NB4 (cell line): ENCODE measurements around the gene MAPK11.

ENCODE experiments used
- MYC ChIP-seq: IDR thresholded peaks from 2 replicates; pipeline ENCODE4 v1.6.1; 2011; ENCODE audit warnings: low read depth, low read length
- POLR2A ChIP-seq: IDR thresholded peaks from 2 replicates; pipeline ENCODE4 v1.6.1; 2011; ENCODE audit warnings: mild to moderate bottlenecking; ENCODE audit not compliant: insufficient read length; ENCODE audit errors: extremely low read depth
- TF ChIP-seq, protein P1 (sequence below): IDR thresholded peaks from one replicate; pipeline ENCODE4 v1.5.1; 2012; ENCODE audit warnings: low read depth, low read length
- TF ChIP-seq, protein P2 (sequence below): IDR thresholded peaks from 2 replicates; pipeline ENCODE4 v1.6.1; 2011; ENCODE audit warnings: low read depth, low read length

DNA sequence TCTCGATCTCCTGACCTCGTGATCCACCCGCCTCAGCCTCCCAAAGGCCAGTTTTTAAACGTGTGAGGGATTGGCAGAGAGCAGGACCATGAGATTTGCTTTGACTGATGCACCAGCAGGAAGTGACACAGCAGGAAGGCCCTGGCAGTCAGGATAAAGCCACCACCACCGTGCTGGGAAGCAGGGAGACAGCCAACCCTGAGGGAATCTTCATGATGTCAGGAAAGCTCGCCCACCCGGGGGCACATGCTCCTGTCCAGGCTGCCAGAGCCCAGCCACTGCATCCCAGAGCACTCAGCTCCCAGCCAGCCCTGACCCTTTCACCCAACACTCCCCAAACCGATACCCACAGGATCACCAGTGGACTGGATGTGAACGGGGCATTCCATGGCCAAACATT, 31.4 kb downstream of the MAPK11 start:
- TF ChIP-seq, protein P1, sequence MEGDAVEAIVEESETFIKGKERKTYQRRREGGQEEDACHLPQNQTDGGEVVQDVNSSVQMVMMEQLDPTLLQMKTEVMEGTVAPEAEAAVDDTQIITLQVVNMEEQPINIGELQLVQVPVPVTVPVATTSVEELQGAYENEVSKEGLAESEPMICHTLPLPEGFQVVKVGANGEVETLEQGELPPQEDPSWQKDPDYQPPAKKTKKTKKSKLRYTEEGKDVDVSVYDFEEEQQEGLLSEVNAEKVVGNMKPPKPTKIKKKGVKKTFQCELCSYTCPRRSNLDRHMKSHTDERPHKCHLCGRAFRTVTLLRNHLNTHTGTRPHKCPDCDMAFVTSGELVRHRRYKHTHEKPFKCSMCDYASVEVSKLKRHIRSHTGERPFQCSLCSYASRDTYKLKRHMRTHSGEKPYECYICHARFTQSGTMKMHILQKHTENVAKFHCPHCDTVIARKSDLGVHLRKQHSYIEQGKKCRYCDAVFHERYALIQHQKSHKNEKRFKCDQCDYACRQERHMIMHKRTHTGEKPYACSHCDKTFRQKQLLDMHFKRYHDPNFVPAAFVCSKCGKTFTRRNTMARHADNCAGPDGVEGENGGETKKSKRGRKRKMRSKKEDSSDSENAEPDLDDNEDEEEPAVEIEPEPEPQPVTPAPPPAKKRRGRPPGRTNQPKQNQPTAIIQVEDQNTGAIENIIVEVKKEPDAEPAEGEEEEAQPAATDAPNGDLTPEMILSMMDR: no peak
- TF ChIP-seq, protein P2, sequence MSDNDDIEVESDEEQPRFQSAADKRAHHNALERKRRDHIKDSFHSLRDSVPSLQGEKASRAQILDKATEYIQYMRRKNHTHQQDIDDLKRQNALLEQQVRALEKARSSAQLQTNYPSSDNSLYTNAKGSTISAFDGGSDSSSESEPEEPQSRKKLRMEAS: no peak
- TF ChIP-seq POLR2A: no peak
- no peak for TF ChIP-seq MYC
